ENCODE data around the gene GIMAP1. TPM values are rescaled to one million over a fixed set of nuclear protein-coding genes. Genes with fewer than 3 reads are reported as not detected.

Gene GIMAP1
- total RNA-seq, 1 experiment from 2014 or later = not detected

GRCh38 chr7:150740053-150740452 is 23.6 kb downstream of the GIMAP1 start (continued):
- no peak for TF ChIP-seq ZNF219 (CRISPR knock-in tag; IDR thresholded peaks at IDR 0.05; ENCODE audit: borderline replicate concordance)
- no peak for TF ChIP-seq ATF2 (CRISPR knock-in tag; IDR thresholded peaks at IDR 0.05; ENCODE audit: borderline replicate concordance, low read depth)
- no peak for TF ChIP-seq CBFB (CRISPR knock-in tag; IDR thresholded peaks at IDR 0.05; ENCODE audit: low read depth)
- TF ChIP-seq ZNF138 (CRISPR knock-in tag; conservative IDR thresholded peaks at IDR 0.05) = no peak
- no peak for TF ChIP-seq SMAD4 (CRISPR knock-in tag; IDR thresholded peaks at IDR 0.05)
- TF ChIP-seq FOXJ3 (CRISPR knock-in tag; IDR thresholded peaks at IDR 0.05; ENCODE audit: borderline replicate concordance) = no peak
- TF ChIP-seq GRHL2 (CRISPR knock-in tag; IDR thresholded peaks at IDR 0.05; ENCODE audit: insufficient replicate concordance, severe bottlenecking) = no peak
- TF ChIP-seq NR3C1 (CRISPR knock-in tag; conservative IDR thresholded peaks at IDR 0.05; ENCODE audit: low read depth) = no peak
- TF ChIP-seq ZNF396 (CRISPR knock-in tag; IDR thresholded peaks at IDR 0.05; ENCODE audit: borderline replicate concordance) = no peak

GRCh38 chr7:150742286-150742968 is 26.0 kb downstream of the GIMAP1 start:
- DNase-seq (ENCODE audit: low spot score) (no peak), ATAC-seq (no peak)
- POLR2A ChIA-PET = no interaction called here
- peaks cover 100% of the 10 kb centered on the region for H3K27me3 Mint-ChIP-seq (ENCODE audit: low read depth)
- no peaks in the 10 kb centered on the region for H3K4me1 Mint-ChIP-seq
- no peak overlapping the region for H3K27ac Mint-ChIP-seq
- TF ChIP-seq ZBTB21 (CRISPR knock-in tag; IDR thresholded peaks at IDR 0.05; ENCODE audit: borderline replicate concordance) = no peak
- no peak for TF ChIP-seq IRF1 (CRISPR knock-in tag; IDR thresholded peaks at IDR 0.05)
- TF ChIP-seq ZBTB43 (CRISPR knock-in tag; IDR thresholded peaks at IDR 0.05) = no peak
- TF ChIP-seq ZNF532 (CRISPR knock-in tag; IDR thresholded peaks at IDR 0.05; ENCODE audit: borderline replicate concordance) = no peak
- TF ChIP-seq NFYB (CRISPR knock-in tag; conservative IDR thresholded peaks at IDR 0.05; ENCODE audit: low read depth) = no peak
- TF ChIP-seq RELA (CRISPR knock-in tag; IDR thresholded peaks at IDR 0.05; ENCODE audit: borderline replicate concordance) = no peak
- TF ChIP-seq ZNF317 (CRISPR knock-in tag; IDR thresholded peaks at IDR 0.05; ENCODE audit: borderline replicate concordance, low read depth) = no peak
- no peak for TF ChIP-seq ATF3 (CRISPR knock-in tag; conservative IDR thresholded peaks at IDR 0.05)
- TF ChIP-seq GTF2I (CRISPR knock-in tag; conservative IDR thresholded peaks at IDR 0.05) = no peak
- TF ChIP-seq ZNF416 (CRISPR knock-in tag; IDR thresholded peaks at IDR 0.05) = no peak
- TF ChIP-seq SMAD4 (CRISPR knock-in tag; IDR thresholded peaks at IDR 0.05) = no peak
- no peak for TF ChIP-seq ELF4 (CRISPR knock-in tag; IDR thresholded peaks at IDR 0.05; ENCODE audit: low read depth)
- no peak for TF ChIP-seq HMGA2 (CRISPR knock-in tag; IDR thresholded peaks at IDR 0.05)
- TF ChIP-seq ERG (CRISPR knock-in tag; IDR thresholded peaks at IDR 0.05) = no peak
- no peak for TF ChIP-seq KAT7 (CRISPR knock-in tag; IDR thresholded peaks at IDR 0.05; ENCODE audit: borderline replicate concordance)
- TF ChIP-seq FOXJ3 (CRISPR knock-in tag; IDR thresholded peaks at IDR 0.05; ENCODE audit: borderline replicate concordance) = no peak
- TF ChIP-seq ZMAT4 (CRISPR knock-in tag; IDR thresholded peaks at IDR 0.05) = no peak
- no peak overlapping the region for H3K4me3 Mint-ChIP-seq
- CTCF ChIA-PET = interaction anchor here (0.6 to 2.1 kb wide), 3 partner anchors 12 to 293 kb away, joined by 3 to 5 read pairs (median 3); no protein-coding TSS in a partner anchor
- H3K9me3 Mint-ChIP-seq = no peaks in the 10 kb centered on the region
- H3K36me3 Mint-ChIP-seq = no peaks in the 10 kb centered on the region

All from WTC11 (cell line).